Stimulated activated CD8-positive, alpha-beta memory T cell treated with anti-CD3 and anti-CD28 coated beads, Interleukin-12 subunit alpha, Interleukin-12 subunit beta, amount 100 ng/mL, for 24 hours (primary cell): ENCODE data around the gene IRAK3.
A peak's percentile ranks its signal among the peaks of the same experiment; 100 is the strongest.

Source experiments
- DNase-seq: peaks from one replicate; pipeline ENCODE4 v3.0.0-alpha.2; 2020; ENCODE audit errors: extremely low read depth

The IRAK3 gene

GRCh38 chr12:66188584-66189485 lies at the start of gene IRAK3:
TSS of gene IRAK3 (plus strand) at chr12:66189214. CDS start at chr12:66189300, 86 bp downstream.
- DNase-seq, result no peak

- DNase-seq, result no peak
These were observed 49.7 kb upstream of the IRAK3 start for GRCh38 chr12:66139328-66139727.

- no peak for DNase-seq
These were observed 48.3 kb upstream of the IRAK3 start for GRCh38 chr12:66140731-66141130.

GRCh38 chr12:66141299-66141698 lies 47.7 kb upstream of the IRAK3 start:
- no peak for DNase-seq

GRCh38 chr12:66142826-66143225 lies 46.2 kb upstream of the IRAK3 start:
- no peak for DNase-seq

- DNase-seq, result no peak
These were observed 45.1 kb upstream of the IRAK3 start for GRCh38 chr12:66143868-66144267.

- DNase-seq, result no peak
These were observed 43.9 kb upstream of the IRAK3 start for GRCh38 chr12:66144791-66145754.

- DNase-seq, result no peak
These were observed 39.2 kb upstream of the IRAK3 start for GRCh38 chr12:66149702-66150398.

- no peak for DNase-seq
These were observed 36.3 kb upstream of the IRAK3 start for GRCh38 chr12:66152732-66153131.

GRCh38 chr12:66154776-66155175 lies 34.2 kb upstream of the IRAK3 start:
- DNase-seq, result no peak

- DNase-seq, result no peak
These were observed 32.4 kb upstream of the IRAK3 start for GRCh38 chr12:66156654-66157053.

- no peak for DNase-seq
These were observed 29.9 kb upstream of the IRAK3 start for GRCh38 chr12:66159123-66159522.

- no peak for DNase-seq
These were observed 28.3 kb upstream of the IRAK3 start for GRCh38 chr12:66160704-66161103.

GRCh38 chr12:66162701-66163100 lies 26.3 kb upstream of the IRAK3 start:
- DNase-seq, result no peak

GRCh38 chr12:66163289-66163688 lies 25.7 kb upstream of the IRAK3 start:
- DNase-seq, result no peak

- DNase-seq, result no peak
These were observed 24.6 kb upstream of the IRAK3 start for GRCh38 chr12:66164349-66164821.

GRCh38 chr12:66165141-66165540 lies 23.9 kb upstream of the IRAK3 start:
- DNase-seq, result no peak

- no peak for DNase-seq
These were observed 22.5 kb upstream of the IRAK3 start for GRCh38 chr12:66166561-66166960.

- no peak for DNase-seq
These were observed 20.6 kb upstream of the IRAK3 start for GRCh38 chr12:66168410-66168809.

- peak; percentile 75 for DNase-seq
These were observed 19.5 kb upstream of the IRAK3 start, which contains the start of gene TMBIM4 for GRCh38 chr12:66169221-66170170. TSS of gene TMBIM4 (minus strand) at chr12:66169996. CDS start at chr12:66169951, 45 bp downstream.
